Measurements from ENCODE around the gene ZBTB46.

ZBTB46 gene

DNA sequence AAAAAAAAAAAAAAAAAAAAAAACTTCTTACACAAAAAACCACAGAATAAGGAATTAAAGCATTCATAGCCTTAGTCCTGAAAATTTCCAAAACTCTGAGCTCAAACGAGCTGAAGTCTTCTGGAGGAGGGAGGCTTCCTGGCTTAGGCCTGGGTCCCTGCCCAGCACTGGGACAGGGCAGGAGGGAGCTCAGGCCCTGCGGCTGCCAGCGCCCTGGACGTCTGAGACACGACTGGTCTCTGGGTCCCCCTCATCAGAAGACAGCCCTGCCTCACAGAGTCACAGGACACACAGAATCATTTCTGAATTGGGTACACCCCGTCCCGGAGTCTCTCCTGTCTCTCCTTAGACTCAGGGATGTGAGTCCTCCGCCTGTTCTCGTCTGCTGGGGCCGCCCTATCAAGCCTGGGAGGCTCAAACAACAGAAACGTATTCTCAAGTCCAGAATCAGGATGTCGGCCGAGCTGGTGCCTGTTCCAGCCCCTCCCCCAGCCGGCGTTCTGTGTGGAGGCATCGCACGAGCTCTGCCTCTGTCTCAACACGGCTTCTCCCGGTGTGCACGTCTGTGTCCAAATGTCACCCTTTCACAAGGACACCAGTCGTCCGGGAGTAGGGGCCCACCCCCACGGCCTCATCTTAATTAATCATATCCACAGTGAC lies 39.4 kb downstream of the ZBTB46 start:
- Histone ChIP-seq H3K36me3 (ENCODE audit: control insufficient read depth in 5 of 5, insufficient read depth in 5 of 5, low read length in 5 of 5) (peaks cover 0 to 35% (median 21%) of the 10 kb centered on the region in 5 donors), H3K4me1 (ENCODE audit: control insufficient read depth in 5 of 5, insufficient read depth in 5 of 5, low read length in 5 of 5) (peaks cover 0 to 44% (median 4%) of the 10 kb centered on the region in 5 donors), H3K9ac (ENCODE audit: low read length in 5 of 5) (no peak overlapping the region), H3K27me3 (ENCODE audit: control insufficient read depth in 5 of 5, insufficient read depth in 4 of 5, low read length in 5 of 5) (no peaks in the 10 kb centered on the region), H3K4me3 (ENCODE audit: low read depth in 1 of 5, low read length in 5 of 5) (no peak overlapping the region), H3K9me3 (ENCODE audit: control insufficient read depth in 5 of 5, low read length in 5 of 5) (no peaks in the 10 kb centered on the region), H3K27ac (ENCODE audit: low read depth, low read length) (no peak overlapping the region)

DNA sequence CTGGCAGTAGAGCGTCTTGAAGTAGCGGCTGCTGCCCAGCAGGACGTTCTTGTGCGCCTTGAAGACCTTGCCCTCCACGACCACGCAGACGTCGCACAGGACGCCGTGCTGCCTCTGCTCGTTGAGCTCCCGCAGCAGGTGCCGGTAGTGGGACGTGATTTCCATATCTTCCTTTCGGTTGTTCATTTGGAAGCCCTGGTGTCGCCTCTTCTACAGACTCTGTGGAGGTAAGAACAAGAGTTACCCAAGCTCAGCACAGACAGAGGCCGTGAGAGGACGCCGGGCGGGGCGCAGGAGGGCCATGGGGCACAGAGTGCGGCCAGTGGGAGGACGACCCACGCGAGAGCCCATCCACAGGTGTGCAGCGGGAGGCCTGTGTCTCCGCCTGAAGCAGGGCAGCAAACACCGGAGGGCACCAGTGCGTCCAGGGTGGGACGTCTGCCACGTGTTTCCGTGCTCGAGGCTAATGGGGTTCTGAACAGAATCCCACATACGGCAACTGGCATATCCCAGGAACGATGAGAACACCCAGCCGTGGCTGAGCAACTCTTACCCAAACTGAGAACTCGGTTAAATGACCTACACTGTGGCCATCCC lies 40.4 kb downstream of the ZBTB46 start:
- no peak overlapping the region for H3K4me3 ChIP-seq (ENCODE audit: low read depth in 1 of 5, low read length in 5 of 5)
- peaks cover 0 to 43% (median 4%) of the 10 kb centered on the region in 5 donors for H3K4me1 ChIP-seq (ENCODE audit: control insufficient read depth in 5 of 5, insufficient read depth in 5 of 5, low read length in 5 of 5)
- no peak overlapping the region for H3K27ac ChIP-seq (ENCODE audit: low read depth, low read length)
- no peaks in the 10 kb centered on the region for H3K9me3 ChIP-seq (ENCODE audit: control insufficient read depth in 5 of 5, low read length in 5 of 5)
- peaks cover 0 to 35% (median 21%) of the 10 kb centered on the region in 5 donors for H3K36me3 ChIP-seq (ENCODE audit: control insufficient read depth in 5 of 5, insufficient read depth in 5 of 5, low read length in 5 of 5)
- no peaks in the 10 kb centered on the region for H3K27me3 ChIP-seq (ENCODE audit: control insufficient read depth in 5 of 5, insufficient read depth in 4 of 5, low read length in 5 of 5)
- H3K9ac ChIP-seq (ENCODE audit: low read length in 5 of 5) = no peak overlapping the region

- Histone ChIP-seq H3K36me3 (ENCODE audit: control insufficient read depth in 5 of 5, insufficient read depth in 5 of 5, low read length in 5 of 5) (peaks cover 0 to 32% (median 21%) of the 10 kb centered on the region in 5 donors), H3K4me1 (ENCODE audit: control insufficient read depth in 5 of 5, insufficient read depth in 5 of 5, low read length in 5 of 5) (peaks cover 0 to 43% (median 4%) of the 10 kb centered on the region in 5 donors), H3K9ac (ENCODE audit: low read length in 5 of 5) (no peak overlapping the region), H3K27me3 (ENCODE audit: control insufficient read depth in 5 of 5, insufficient read depth in 4 of 5, low read length in 5 of 5) (no peaks in the 10 kb centered on the region), H3K27ac (ENCODE audit: low read depth, low read length) (no peak overlapping the region), H3K9me3 (ENCODE audit: control insufficient read depth in 5 of 5, low read length in 5 of 5) (no peaks in the 10 kb centered on the region), H3K4me3 (ENCODE audit: low read depth in 1 of 5, low read length in 5 of 5) (no peak overlapping the region)
These were observed 41.1 kb downstream of the ZBTB46 start for GRCh38 chr20:63789836-63790571.

DNA sequence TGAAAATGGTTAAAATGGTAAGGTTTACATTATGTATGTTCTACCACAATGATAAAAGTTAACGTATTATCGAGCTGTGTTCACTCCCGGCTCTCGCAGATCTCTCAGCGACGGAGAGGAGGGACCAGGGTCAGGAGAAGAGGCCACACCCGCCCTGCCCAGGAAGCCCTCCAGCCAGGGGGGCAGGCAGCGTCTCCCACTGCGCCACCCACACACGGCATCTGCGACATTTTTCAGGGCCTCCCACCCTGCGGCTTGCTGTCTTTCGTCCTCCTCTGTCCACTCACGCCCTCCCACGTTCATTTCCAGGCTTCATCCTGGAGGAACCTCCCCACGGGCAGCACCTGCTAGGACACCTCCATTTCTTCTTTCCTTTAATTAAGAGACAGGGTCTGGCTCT lies 43.3 kb downstream of the ZBTB46 start:
- Histone ChIP-seq H3K9ac (ENCODE audit: low read length in 5 of 5) (no peak overlapping the region), H3K27me3 (ENCODE audit: control insufficient read depth in 5 of 5, insufficient read depth in 4 of 5, low read length in 5 of 5) (no peaks in the 10 kb centered on the region), H3K36me3 (ENCODE audit: control insufficient read depth in 5 of 5, insufficient read depth in 5 of 5, low read length in 5 of 5) (peaks cover 0 to 34% (median 21%) of the 10 kb centered on the region in 5 donors), H3K27ac (ENCODE audit: low read depth, low read length) (no peak overlapping the region), H3K4me1 (ENCODE audit: control insufficient read depth in 5 of 5, insufficient read depth in 5 of 5, low read length in 5 of 5) (peaks cover 0 to 35% (median 4%) of the 10 kb centered on the region in 5 donors), H3K9me3 (ENCODE audit: control insufficient read depth in 5 of 5, low read length in 5 of 5) (no peaks in the 10 kb centered on the region), H3K4me3 (ENCODE audit: low read depth in 1 of 5, low read length in 5 of 5) (no peak overlapping the region)

DNA sequence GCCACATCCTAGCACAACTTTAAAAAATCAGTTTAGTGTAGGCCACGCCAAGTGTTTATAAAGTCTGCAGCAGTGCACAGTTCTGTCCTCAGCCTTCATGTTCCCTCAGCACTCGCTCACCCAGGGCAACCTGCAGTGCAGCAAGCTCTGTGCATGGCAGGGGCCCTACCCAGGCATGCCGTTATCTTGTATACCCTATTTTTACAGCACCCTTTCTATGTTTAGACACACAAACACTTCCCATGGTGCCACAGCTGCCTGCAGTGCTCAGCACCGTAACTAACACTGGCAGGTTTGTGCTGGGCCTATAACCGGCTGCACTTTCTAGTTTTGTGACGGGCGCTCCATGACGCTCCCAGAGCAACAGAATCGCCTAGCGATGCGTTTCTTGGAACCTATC lies 43.8 kb downstream of the ZBTB46 start:
- Histone ChIP-seq H3K36me3 (ENCODE audit: control insufficient read depth in 5 of 5, insufficient read depth in 5 of 5, low read length in 5 of 5) (peaks cover 0 to 34% (median 21%) of the 10 kb centered on the region in 5 donors), H3K27me3 (ENCODE audit: control insufficient read depth in 5 of 5, insufficient read depth in 4 of 5, low read length in 5 of 5) (no peaks in the 10 kb centered on the region), H3K9ac (ENCODE audit: low read length in 5 of 5) (no peak overlapping the region), H3K9me3 (ENCODE audit: control insufficient read depth in 5 of 5, low read length in 5 of 5) (no peaks in the 10 kb centered on the region), H3K4me3 (ENCODE audit: low read depth in 1 of 5, low read length in 5 of 5) (no peak overlapping the region), H3K27ac (ENCODE audit: low read depth, low read length) (no peak overlapping the region), H3K4me1 (ENCODE audit: control insufficient read depth in 5 of 5, insufficient read depth in 5 of 5, low read length in 5 of 5) (peaks cover 0 to 34% (median 4%) of the 10 kb centered on the region in 5 donors)

GRCh38 chr20:63785691-63786131 lies 45.4 kb downstream of the ZBTB46 start:
- Histone ChIP-seq H3K27me3 (ENCODE audit: control insufficient read depth in 5 of 5, insufficient read depth in 4 of 5, low read length in 5 of 5) (no peaks in the 10 kb centered on the region), H3K27ac (ENCODE audit: low read depth, low read length) (no peak overlapping the region), H3K9ac (ENCODE audit: low read length in 5 of 5) (no peak overlapping the region), H3K36me3 (ENCODE audit: control insufficient read depth in 5 of 5, insufficient read depth in 5 of 5, low read length in 5 of 5) (peaks cover 0 to 33% (median 21%) of the 10 kb centered on the region in 5 donors), H3K4me3 (ENCODE audit: low read depth in 1 of 5, low read length in 5 of 5) (no peak overlapping the region), H3K4me1 (ENCODE audit: control insufficient read depth in 5 of 5, insufficient read depth in 5 of 5, low read length in 5 of 5) (peaks cover 0 to 31% (median 4%) of the 10 kb centered on the region in 5 donors), H3K9me3 (ENCODE audit: control insufficient read depth in 5 of 5, low read length in 5 of 5) (no peaks in the 10 kb centered on the region)

- Histone ChIP-seq H3K4me3 (ENCODE audit: low read depth in 1 of 5, low read length in 5 of 5) (no peak overlapping the region), H3K9me3 (ENCODE audit: control insufficient read depth in 5 of 5, low read length in 5 of 5) (no peaks in the 10 kb centered on the region), H3K27me3 (ENCODE audit: control insufficient read depth in 5 of 5, insufficient read depth in 4 of 5, low read length in 5 of 5) (no peaks in the 10 kb centered on the region), H3K4me1 (ENCODE audit: control insufficient read depth in 5 of 5, insufficient read depth in 5 of 5, low read length in 5 of 5) (peaks cover 0 to 16% (median 1%) of the 10 kb centered on the region in 5 donors), H3K27ac (ENCODE audit: low read depth, low read length) (no peak overlapping the region), H3K36me3 (ENCODE audit: control insufficient read depth in 5 of 5, insufficient read depth in 5 of 5, low read length in 5 of 5) (peaks cover 0 to 15% (median 6%) of the 10 kb centered on the region in 5 donors), H3K9ac (ENCODE audit: low read length in 5 of 5) (no peak overlapping the region)
These were observed 47.1 kb downstream of the ZBTB46 start for GRCh38 chr20:63783970-63784369.

- Histone ChIP-seq H3K4me3 (ENCODE audit: low read depth in 1 of 5, low read length in 5 of 5) (no peak overlapping the region), H3K27me3 (ENCODE audit: control insufficient read depth in 5 of 5, insufficient read depth in 4 of 5, low read length in 5 of 5) (no peaks in the 10 kb centered on the region), H3K9ac (ENCODE audit: low read length in 5 of 5) (no peak overlapping the region), H3K36me3 (ENCODE audit: control insufficient read depth in 5 of 5, insufficient read depth in 5 of 5, low read length in 5 of 5) (peaks cover 0 to 14% (median 4%) of the 10 kb centered on the region in 5 donors), H3K27ac (ENCODE audit: low read depth, low read length) (no peak overlapping the region), H3K4me1 (ENCODE audit: control insufficient read depth in 5 of 5, insufficient read depth in 5 of 5, low read length in 5 of 5) (peaks cover 0 to 10% (median 1%) of the 10 kb centered on the region in 5 donors), H3K9me3 (ENCODE audit: control insufficient read depth in 5 of 5, low read length in 5 of 5) (no peaks in the 10 kb centered on the region)
These were observed 48.5 kb downstream of the ZBTB46 start for GRCh38 chr20:63782521-63782971.

DNA sequence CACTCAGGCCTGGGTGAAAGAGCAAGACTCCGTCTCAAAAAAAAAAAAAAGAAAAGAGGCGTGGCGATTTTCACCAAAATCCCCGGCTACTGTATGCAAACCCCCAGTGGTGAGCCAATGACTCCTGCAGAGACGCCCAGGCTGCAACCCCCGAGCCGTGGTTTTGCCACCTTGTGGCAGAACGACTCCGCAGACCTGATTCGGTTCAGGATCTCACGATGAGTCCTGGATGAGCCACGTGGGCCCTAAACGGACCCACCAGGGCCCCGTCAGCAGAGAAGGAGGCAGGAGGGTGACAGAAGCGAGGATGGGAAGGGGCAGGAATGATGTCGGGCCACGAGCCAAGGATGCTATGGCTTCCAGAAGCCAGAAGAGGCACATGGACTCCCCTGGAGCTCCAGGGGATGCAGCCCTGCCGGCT lies 49.0 kb downstream of the ZBTB46 start:
- no peaks in the 10 kb centered on the region for H3K27me3 ChIP-seq (ENCODE audit: control insufficient read depth in 5 of 5, insufficient read depth in 4 of 5, low read length in 5 of 5)
- peaks cover 0 to 8% (median 1%) of the 10 kb centered on the region in 5 donors for H3K4me1 ChIP-seq (ENCODE audit: control insufficient read depth in 5 of 5, insufficient read depth in 5 of 5, low read length in 5 of 5)
- H3K4me3 ChIP-seq (ENCODE audit: low read depth in 1 of 5, low read length in 5 of 5) = no peak overlapping the region
- H3K36me3 ChIP-seq (ENCODE audit: control insufficient read depth in 5 of 5, insufficient read depth in 5 of 5, low read length in 5 of 5) = peaks cover 0 to 10% (median 2%) of the 10 kb centered on the region in 5 donors
- H3K27ac ChIP-seq (ENCODE audit: low read depth, low read length) = no peak overlapping the region
- H3K9ac ChIP-seq (ENCODE audit: low read length in 5 of 5) = no peak overlapping the region
- H3K9me3 ChIP-seq (ENCODE audit: control insufficient read depth in 5 of 5, low read length in 5 of 5) = no peaks in the 10 kb centered on the region

GRCh38 chr20:63781181-63781580 lies 49.9 kb downstream of the ZBTB46 start:
- H3K36me3 ChIP-seq (ENCODE audit: control insufficient read depth in 5 of 5, insufficient read depth in 5 of 5, low read length in 5 of 5) = peaks cover 0 to 6% (median 0%) of the 10 kb centered on the region in 5 donors
- no peak overlapping the region for H3K4me3 ChIP-seq (ENCODE audit: low read depth in 1 of 5, low read length in 5 of 5)
- H3K4me1 ChIP-seq (ENCODE audit: control insufficient read depth in 5 of 5, insufficient read depth in 5 of 5, low read length in 5 of 5) = peaks cover 0 to 6% (median 1%) of the 10 kb centered on the region in 5 donors
- H3K9ac ChIP-seq (ENCODE audit: low read length in 5 of 5) = no peak overlapping the region
- no peaks in the 10 kb centered on the region for H3K27me3 ChIP-seq (ENCODE audit: control insufficient read depth in 5 of 5, insufficient read depth in 4 of 5, low read length in 5 of 5)
- no peak overlapping the region for H3K27ac ChIP-seq (ENCODE audit: low read depth, low read length)
- no peaks in the 10 kb centered on the region for H3K9me3 ChIP-seq (ENCODE audit: control insufficient read depth in 5 of 5, low read length in 5 of 5)

Data from subcutaneous abdominal adipose tissue (tissue), 5 donors.